Effector memory CD4-positive, alpha-beta T cell (primary cell): ENCODE measurements around the gene HOMER3.

Source experiments
- DNase-seq, 3 donors: peaks; one replicate each; pipeline ENCODE4 v3.0.0-alpha.2; 2020
- H3K27ac ChIP-seq: 2 replicates; pipeline ENCODE4 v1.7.0; 2013; ENCODE audit warnings: mild to moderate bottlenecking, low read length, moderate library complexity; ENCODE audit not compliant: insufficient read depth, poor library complexity, severe bottlenecking
- H3K27me3 ChIP-seq: replicated peaks from 2 replicates; pipeline ENCODE4 v1.7.0; 2013; ENCODE audit warnings: mild to moderate bottlenecking, low read length; ENCODE audit not compliant: insufficient read depth, control insufficient read depth, poor library complexity, severe bottlenecking
- H3K36me3 ChIP-seq: 2 replicates; pipeline ENCODE4 v1.7.0; 2013; ENCODE audit warnings: mild to moderate bottlenecking, low read length, moderate library complexity; ENCODE audit not compliant: control insufficient read depth, insufficient read depth
- H3K4me1 ChIP-seq: 2 replicates; pipeline ENCODE4 v1.7.0; 2013; ENCODE audit warnings: low read length, mild to moderate bottlenecking; ENCODE audit not compliant: control insufficient read depth, insufficient read depth, poor library complexity, severe bottlenecking
- H3K4me3 ChIP-seq: 2 replicates; pipeline ENCODE4 v1.7.0; 2013; ENCODE audit warnings: low read length, low read depth, mild to moderate bottlenecking; ENCODE audit not compliant: insufficient read depth, poor library complexity, severe bottlenecking
- H3K9me3 ChIP-seq: 2 replicates; pipeline ENCODE4 v1.7.0; 2013; ENCODE audit warnings: mild to moderate bottlenecking, low read length, moderate library complexity; ENCODE audit not compliant: control insufficient read depth

The HOMER3 gene

DNA sequence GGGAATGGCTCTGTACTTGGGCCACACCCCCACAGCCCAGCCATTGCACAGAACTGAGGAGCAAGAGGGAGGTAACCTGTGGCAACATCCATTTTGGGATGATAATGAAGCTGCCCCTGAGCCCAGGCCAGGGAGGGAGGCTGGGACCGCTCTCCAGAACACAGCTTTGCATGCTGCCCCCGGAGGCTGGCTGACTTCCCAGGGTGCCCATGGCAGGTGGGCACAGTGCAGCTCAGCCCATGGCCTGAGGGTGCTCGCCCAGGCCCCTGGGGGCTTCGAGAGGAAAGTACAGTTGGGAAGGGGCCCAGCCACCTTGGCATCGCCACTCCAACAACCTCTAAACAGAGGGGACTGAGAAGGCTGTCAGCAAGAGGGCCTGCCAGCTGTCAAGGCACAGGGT, 27.6 kb downstream of the HOMER3 start:
- Histone ChIP-seq H3K27me3 (no peaks in the 10 kb centered on the region), H3K9me3 (no peaks in the 10 kb centered on the region), H3K4me3 (no peak overlapping the region), H3K4me1 (peaks cover 10% of the 10 kb centered on the region), H3K27ac (no peak overlapping the region), H3K36me3 (peaks cover 38% of the 10 kb centered on the region)
- no peak for DNase-seq

DNA sequence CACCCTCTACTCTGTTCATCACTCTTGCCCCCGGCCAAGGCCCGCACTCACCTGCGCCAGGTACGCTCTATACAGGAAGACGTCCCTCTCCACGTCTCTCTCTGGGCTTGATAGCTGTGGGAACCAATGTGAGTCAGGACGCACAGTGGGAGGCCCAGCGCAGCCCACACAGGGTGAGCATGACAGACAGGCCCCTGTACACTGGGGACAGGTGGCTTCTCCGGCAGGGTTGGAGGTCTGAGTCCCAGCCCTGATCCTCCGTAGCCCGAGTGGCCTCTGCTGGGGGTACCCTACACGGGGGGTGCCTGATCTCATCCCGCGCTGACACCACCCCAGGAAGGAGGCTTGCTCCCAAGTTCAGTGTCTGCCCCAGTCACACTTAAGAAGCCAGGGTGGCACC, 28.1 kb downstream of the HOMER3 start:
- Histone ChIP-seq H3K4me1 (peaks cover 4% of the 10 kb centered on the region), H3K4me3 (no peak overlapping the region), H3K27me3 (no peaks in the 10 kb centered on the region), H3K9me3 (no peaks in the 10 kb centered on the region), H3K27ac (no peak overlapping the region), H3K36me3 (peaks cover 41% of the 10 kb centered on the region)
- no peak for DNase-seq

DNA sequence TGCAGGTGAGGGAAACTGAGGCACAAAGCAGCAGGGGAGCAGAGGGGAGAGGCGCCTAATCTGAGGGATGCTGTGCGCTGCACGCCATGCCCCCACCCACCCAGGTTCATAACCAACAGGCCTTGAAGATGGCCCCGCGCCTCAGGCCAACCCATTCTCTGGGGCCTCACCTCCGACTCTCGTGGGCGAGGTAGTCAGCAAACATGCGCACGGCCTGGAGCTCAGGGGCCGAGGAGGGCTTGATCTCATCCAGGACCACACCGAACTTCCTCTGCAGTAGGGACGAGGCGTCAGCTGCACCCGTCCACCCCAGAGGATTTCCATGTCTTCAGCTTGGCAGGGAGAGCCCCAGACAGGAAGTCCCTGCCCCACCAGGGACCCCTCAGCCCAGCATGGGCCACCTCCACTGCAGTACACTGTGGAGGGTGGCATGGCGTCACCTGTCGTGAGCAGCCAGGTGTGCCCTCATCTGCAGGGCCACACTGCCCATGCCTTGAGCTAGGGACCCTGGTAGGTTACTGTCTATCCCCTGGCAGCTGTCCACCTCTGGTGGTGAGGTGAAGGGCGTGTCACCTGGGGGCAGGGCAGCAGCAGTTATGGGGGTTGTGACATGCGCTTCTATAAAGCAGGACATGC, 30.1 kb downstream of the HOMER3 start:
- no peaks in the 10 kb centered on the region for H3K4me1 ChIP-seq
- H3K27ac ChIP-seq, result no peak overlapping the region
- no peaks in the 10 kb centered on the region for H3K9me3 ChIP-seq
- DNase-seq, result no peak
- peaks cover 61% of the 10 kb centered on the region for H3K36me3 ChIP-seq
- no peaks in the 10 kb centered on the region for H3K27me3 ChIP-seq
- H3K4me3 ChIP-seq, result no peak overlapping the region

DNA sequence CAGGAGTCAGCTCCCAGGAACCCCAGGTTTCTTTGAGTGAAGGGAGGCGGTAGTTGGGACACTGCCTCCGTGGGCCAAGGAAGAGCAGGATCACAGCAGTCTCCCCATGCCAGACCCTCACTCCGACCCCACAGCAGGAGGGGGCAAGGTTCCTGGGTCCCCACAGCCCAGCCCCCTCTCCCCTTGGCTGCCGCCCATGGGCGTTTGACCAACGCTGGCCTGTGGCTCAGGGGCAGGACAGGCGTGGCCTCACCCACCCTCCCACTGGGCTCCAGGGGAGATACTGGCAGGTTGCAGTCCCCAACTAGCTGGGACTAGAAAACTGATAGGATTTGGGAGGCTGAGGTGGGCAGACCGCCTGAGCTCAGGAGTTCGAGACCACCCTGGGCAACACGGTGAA, 31.0 kb downstream of the HOMER3 start:
- no peak for DNase-seq
- no peaks in the 10 kb centered on the region for H3K4me1 ChIP-seq
- H3K36me3 ChIP-seq, result peaks cover 66% of the 10 kb centered on the region
- no peaks in the 10 kb centered on the region for H3K9me3 ChIP-seq
- H3K4me3 ChIP-seq, result no peak overlapping the region
- H3K27me3 ChIP-seq, result no peaks in the 10 kb centered on the region
- H3K27ac ChIP-seq, result no peak overlapping the region

DNA sequence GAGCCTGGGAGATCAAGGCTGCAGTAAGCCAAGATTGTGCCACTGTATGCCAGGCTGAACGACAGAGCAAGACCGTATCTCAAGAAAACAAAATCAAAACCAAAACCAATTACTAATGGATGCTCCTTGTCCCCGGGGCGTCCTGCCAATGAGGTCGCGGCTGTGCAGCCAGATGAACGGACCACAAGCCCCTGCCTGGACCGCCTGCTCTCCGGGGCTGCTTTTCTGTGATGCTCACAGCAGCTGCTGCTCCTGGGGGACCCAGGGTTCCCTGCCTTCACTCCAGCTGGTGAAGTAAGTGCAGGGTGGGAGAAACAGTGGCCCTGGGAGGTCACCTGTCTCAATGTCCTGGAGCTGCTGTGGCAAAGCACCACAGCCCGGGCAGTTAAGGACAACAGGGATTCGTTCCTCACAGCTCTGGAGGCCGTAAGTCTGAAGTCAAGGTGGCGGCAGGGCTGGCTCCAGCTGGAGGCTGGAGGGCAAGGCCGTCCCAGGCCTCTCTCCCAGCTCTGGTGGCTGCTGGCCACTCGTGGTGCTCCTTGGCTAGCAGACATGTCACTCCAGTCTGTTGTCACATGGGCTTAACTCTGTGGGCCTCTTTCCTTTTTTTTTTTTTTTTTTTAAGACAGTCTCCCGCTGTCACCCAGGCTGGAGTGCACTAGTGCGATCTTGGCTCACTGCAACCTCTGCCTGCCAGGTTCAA, 31.9 kb downstream of the HOMER3 start:
- Histone ChIP-seq H3K27ac (no peak overlapping the region), H3K9me3 (no peaks in the 10 kb centered on the region), H3K27me3 (no peaks in the 10 kb centered on the region), H3K4me1 (no peaks in the 10 kb centered on the region), H3K36me3 (peaks cover 72% of the 10 kb centered on the region), H3K4me3 (no peak overlapping the region)
- no peak for DNase-seq

DNA sequence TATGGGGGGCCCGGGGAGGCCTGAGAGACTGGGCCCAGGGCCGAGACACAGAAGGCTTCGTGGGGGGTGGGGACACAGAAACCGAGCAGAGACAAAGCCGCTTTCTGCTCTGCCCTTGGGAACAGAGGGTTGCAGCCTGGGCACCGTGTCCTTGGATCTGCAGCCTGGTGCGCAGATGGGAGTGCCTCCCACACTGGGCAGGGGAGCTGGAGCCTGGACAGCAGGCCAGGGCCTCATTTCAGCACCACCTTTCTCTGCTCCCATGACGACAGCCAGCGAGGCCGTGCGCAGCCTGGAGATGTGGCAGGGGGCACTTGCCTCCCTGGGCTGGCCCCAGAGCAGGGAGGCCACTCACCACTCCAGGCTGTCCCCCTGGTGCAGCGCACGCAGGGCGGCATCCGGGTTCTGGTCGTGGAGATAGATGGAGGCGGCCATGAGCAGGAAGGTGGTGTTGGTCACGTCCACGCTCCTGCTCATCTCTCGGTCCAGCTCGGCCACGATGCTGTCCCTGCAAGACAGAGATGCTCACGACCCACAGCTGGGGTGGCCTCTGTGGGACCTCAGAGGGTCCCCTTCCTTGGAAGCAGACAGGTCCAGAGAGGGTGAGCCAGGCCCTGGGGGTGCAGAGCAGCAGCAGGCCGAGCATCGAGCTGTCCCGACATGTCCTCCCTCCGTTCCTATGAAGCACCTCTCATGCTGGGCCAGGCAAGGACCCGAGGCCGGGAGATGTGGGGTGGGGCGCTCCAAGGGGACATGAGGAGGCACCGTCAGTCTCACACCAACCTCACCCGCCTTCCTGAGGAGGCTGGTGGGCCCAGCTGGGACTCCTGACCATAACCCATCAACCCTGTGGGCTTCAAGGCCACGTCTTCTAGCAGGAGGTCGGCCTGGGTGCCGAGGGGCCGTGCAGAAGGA, 34.2 kb downstream of the HOMER3 start:
- Histone ChIP-seq H3K27me3 (no peaks in the 10 kb centered on the region), H3K4me1 (no peaks in the 10 kb centered on the region), H3K36me3 (peaks cover 65% of the 10 kb centered on the region), H3K4me3 (no peak overlapping the region), H3K27ac (no peak overlapping the region), H3K9me3 (no peaks in the 10 kb centered on the region)
- no peak for DNase-seq

DNA sequence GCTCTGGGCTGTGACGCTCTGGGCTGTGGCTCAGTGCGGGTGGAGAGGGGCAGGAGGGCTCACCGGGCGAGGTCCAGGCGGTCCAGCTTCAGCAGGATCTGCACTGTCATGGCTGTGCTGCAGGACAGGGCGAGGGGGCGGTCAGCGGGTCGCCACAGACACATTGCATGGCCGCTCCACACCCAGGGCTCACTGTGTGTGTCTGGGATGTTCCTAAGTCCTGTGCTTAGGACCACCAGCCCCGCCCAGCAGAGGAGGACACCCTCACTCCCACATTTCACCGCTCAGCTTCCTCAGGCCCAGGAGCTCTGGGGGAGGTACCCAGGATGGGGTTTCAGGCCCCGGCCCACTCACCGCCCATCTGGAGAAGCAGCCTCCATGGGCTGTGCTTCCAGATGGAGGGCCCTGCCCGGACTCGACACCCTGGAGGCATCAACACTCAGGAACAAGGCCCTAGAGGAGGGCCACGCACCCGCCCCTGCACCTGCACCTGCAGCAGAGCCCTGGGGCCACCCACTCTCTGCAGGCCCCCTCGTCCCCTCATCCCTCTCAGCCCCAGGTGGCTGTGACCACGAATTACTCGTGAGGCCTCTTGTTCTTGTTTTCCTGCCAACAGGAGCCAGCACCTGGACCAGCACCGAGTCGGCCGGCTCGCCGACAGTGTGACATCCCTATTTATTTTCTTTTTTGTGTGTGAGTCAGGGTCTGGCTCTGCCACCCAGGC, 35.3 kb downstream of the HOMER3 start:
- no peaks in the 10 kb centered on the region for H3K27me3 ChIP-seq
- no peaks in the 10 kb centered on the region for H3K4me1 ChIP-seq
- H3K9me3 ChIP-seq, result no peaks in the 10 kb centered on the region
- no peak overlapping the region for H3K4me3 ChIP-seq
- H3K36me3 ChIP-seq, result peaks cover 68% of the 10 kb centered on the region
- no peak overlapping the region for H3K27ac ChIP-seq
- DNase-seq, result no peak

DNA sequence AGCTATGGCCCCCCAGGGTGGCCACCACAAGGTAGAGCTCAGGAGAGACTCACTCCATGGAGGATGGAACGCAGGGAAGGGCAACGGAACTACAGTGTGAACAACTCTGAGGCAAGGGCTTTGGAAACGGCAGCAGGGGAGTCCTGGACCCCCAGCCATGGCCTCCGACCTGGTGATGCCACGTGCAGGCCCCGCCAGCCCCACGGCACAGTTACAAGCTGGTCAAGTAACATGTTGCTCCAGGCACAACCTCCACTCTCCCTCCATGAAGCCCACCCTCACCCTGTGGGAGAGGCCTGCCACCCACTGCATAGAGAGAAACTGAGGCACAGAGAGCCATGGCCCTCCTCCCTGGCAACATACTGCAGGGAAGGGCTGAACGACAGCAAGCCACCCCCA, 36.0 kb downstream of the HOMER3 start:
- Histone ChIP-seq H3K36me3 (peaks cover 73% of the 10 kb centered on the region), H3K27ac (no peak overlapping the region), H3K4me1 (no peaks in the 10 kb centered on the region), H3K4me3 (no peak overlapping the region), H3K9me3 (no peaks in the 10 kb centered on the region), H3K27me3 (no peaks in the 10 kb centered on the region)
- no peak for DNase-seq

DNA sequence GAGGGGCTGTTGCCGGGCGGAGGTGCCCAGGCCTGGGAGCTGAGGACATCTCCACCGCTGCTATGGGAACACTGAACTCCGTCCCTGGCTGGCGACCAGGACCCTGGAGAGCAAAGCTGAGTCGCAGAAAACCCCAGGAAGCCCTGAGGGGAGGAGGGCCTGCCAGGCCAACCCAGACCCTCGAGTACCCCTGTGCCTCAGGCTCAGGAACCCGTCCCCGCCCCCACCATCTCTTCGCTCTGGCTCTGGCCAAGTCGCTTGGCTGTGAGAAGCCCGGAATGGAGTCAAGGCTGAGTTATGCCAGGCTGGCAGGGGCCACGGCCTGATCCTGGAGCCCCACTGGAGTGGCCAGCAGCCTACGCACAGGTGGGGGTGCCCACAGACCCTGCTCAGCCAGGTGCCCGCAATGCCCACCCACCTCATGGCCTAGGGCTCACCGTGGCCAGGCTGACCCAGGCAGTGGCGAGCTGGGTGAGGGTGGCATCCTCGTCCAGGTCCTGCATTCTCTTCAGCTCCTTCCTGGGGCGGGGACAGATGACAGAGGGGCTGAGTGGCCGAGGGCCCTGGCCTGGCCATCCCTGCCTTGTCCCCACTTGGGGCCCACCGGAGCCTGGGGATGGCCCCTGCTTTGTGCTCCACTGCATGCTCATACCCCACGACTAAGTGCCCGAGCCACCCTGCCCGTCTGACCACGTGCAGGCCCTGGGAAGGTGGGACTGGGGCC, 36.5 kb downstream of the HOMER3 start:
- Histone ChIP-seq H3K9me3 (no peaks in the 10 kb centered on the region), H3K4me3 (no peak overlapping the region), H3K27me3 (no peaks in the 10 kb centered on the region), H3K36me3 (peaks cover 73% of the 10 kb centered on the region), H3K4me1 (no peaks in the 10 kb centered on the region), H3K27ac (no peak overlapping the region)
- no peak for DNase-seq
